A549 (cell line): Measurements from ENCODE around the gene MKNK1.

Experiments used
- CTCF ChIP-seq: fragments of >200 bp; sonication (Bioruptor Twin); formaldehyde crosslinking; IDR thresholded peaks from 3 replicates; pipeline ENCODE4 v1.5.1; 2016
- EP300 ChIP-seq, 2 experiments: fragments of >200 bp; sonication (Bioruptor Twin); formaldehyde crosslinking; IDR thresholded peaks; 2 replicates in 1 of 2; 3 replicates in 1 of 2; pipeline ENCODE4 v1.6.1; 2016 to 2017
- JUN ChIP-seq, 2 experiments: fragments of >200 bp; sonication (Bioruptor Twin); formaldehyde crosslinking; IDR thresholded peaks; 2 replicates in 1 of 2; 3 replicates in 1 of 2; pipeline ENCODE4 v1.6.1; 2016 to 2017
- MYC ChIP-seq: IDR thresholded peaks from 2 replicates; pipeline ENCODE4 v1.6.1; 2012; ENCODE audit warnings: mild to moderate bottlenecking, inconsistent platforms, low read length, improper control_type of control experiment, borderline replicate concordance
- NFE2L2 ChIP-seq: fragments of 150-350 bp; conservative IDR thresholded peaks from 2 replicates; pipeline ENCODE4 v1.6.1; 2014; ENCODE audit warnings: low read length
- POLR2A ChIP-seq: IDR thresholded peaks from 2 replicates; pipeline ENCODE4 v1.6.1; 2012; ENCODE audit warnings: mild to moderate bottlenecking, low read length
- SREBF2 ChIP-seq: fragments of 450-650 bp; IDR thresholded peaks from 2 replicates; pipeline ENCODE4 v1.6.1; 2014; ENCODE audit warnings: mild to moderate bottlenecking, moderate library complexity

GRCh38 chr1:46617108-46617800 lies 13.2 kb upstream of the MKNK1 start:
- TF ChIP-seq POLR2A (no peak), MYC (no peak), CTCF (no peak), JUN (IDR thresholded peaks at IDR 0.05) (no peak), NFE2L2 (no peak), SREBF2 (no peak), EP300 (IDR thresholded peaks at IDR 0.05) (no peak)
